Stomach (tissue), 9 donors: ENCODE data around the gene HMGCS2. TPM values are rescaled to one million over a fixed set of nuclear protein-coding genes. Genes with fewer than 3 reads are reported as not detected.

Experiments used
- DNase-seq, 2 donors: peaks; one replicate each; pipeline versions ENCODE4 v3.0.0 to v3.0.0-alpha.2; 2013 to 2019
- H3K27ac ChIP-seq, 5 donors: fragments of 200-600 bp in 4 of 5; sonication (generic) in 4 of 5; one replicate each; pipeline ENCODE4 v1.5.1; 2013 to 2019; ENCODE audit warnings: mild to moderate bottlenecking in 1 of 5, moderate library complexity in 1 of 5
- H3K27me3 ChIP-seq, 3 donors: fragments of 200-600 bp; sonication (generic); one replicate each; pipeline ENCODE4 v1.5.1; 2017 to 2019; ENCODE audit warnings: mixed run types in 1 of 3
- H3K36me3 ChIP-seq, 4 donors: fragments of 200-600 bp; sonication (generic); 1 replicate in 3 of 4; 2 replicates in 1 of 4; pipeline ENCODE4 v1.5.1; 2016 to 2019
- H3K4me1 ChIP-seq, 4 donors: fragments of 200-600 bp; sonication (generic); one replicate each; pipeline ENCODE4 v1.5.1; 2016 to 2019
- H3K4me3 ChIP-seq, 4 donors: fragments of 200-600 bp; sonication (generic) in 3 of 4; one replicate each; pipeline ENCODE4 v1.5.1; 2016 to 2019; ENCODE audit warnings: mild to moderate bottlenecking in 1 of 4
- H3K9me3 ChIP-seq, 4 donors: fragments of 200-600 bp; sonication (generic); one replicate each; pipeline ENCODE4 v1.5.1; 2016 to 2019
- CTCF ChIP-seq, 7 experiments: fragments of 450-650 bp in 4 of 7; fragments of 200-600 bp in 3 of 7; sonication (generic) in 3 of 7; IDR thresholded peaks; one replicate each; pipeline ENCODE4 v1.5.1; 2016 to 2019; ENCODE audit warnings: antibody characterized with exemption in 7 of 7, control low read depth in 2 of 7, mild to moderate bottlenecking in 1 of 7
- EP300 ChIP-seq: sonication (generic); formaldehyde crosslinking; IDR thresholded peaks from one replicate; pipeline ENCODE4 v1.6.1; 2017; ENCODE audit warnings: antibody characterized with exemption
- POLR2A ChIP-seq, 4 donors: fragments of 450-650 bp; IDR thresholded peaks; one replicate each; pipeline ENCODE4 v1.6.1; 2016; ENCODE audit warnings: antibody characterized with exemption in 4 of 4, control low read depth in 2 of 4, mild to moderate bottlenecking in 1 of 4, moderate library complexity in 1 of 4
- POLR2AphosphoS5 ChIP-seq, 3 donors: sonication (generic); formaldehyde crosslinking; IDR thresholded peaks; one replicate each; pipeline ENCODE4 v1.6.1; 2016; ENCODE audit warnings: antibody characterized with exemption in 3 of 3
- WGBS, 5 donors: extraction: QIAGEN DNeasy Blood & Tissue Kit in 3 of 5; methylation state at CpG; one replicate each; pipeline versions ENCODE4 v1.1.5 to v1.1.7; 2013 to 2018; 5-methylcytosine and 5-hydroxymethylcytosine counted together
- intact Hi-C: fragments of 100-400 bp; cut with DNase I; formaldehyde crosslinking; loops from one replicate; pipeline ENCODE4 v1.15.1; 2023; ENCODE audit warnings: low total_unique reads
- polyA plus RNA-seq, 3 donors: library from polyadenylated mRNA; stranded (reverse); fragments of 200-250 nt; gene quantifications; one replicate each; pipeline ENCODE4 v1.2.3, GENCODE V29; 2013
- total RNA-seq, 5 donors: library from RNA; depleted of rRNA; stranded (reverse); fragments of >200 nt; gene quantifications; one replicate each; pipeline versions ENCODE4 v1.1.0 to v1.2.3, GENCODE V29; 2014 to 2016
- donor health status: healthy with polysubstance abuse.
- donor health status: Bipolar disorder and iron deficiency.
- donor health status: healthy.

Gene HMGCS2
- total and polyA plus RNA-seq, 8 donors = 2.5 to 203 (median 57.6) TPM

DNA sequence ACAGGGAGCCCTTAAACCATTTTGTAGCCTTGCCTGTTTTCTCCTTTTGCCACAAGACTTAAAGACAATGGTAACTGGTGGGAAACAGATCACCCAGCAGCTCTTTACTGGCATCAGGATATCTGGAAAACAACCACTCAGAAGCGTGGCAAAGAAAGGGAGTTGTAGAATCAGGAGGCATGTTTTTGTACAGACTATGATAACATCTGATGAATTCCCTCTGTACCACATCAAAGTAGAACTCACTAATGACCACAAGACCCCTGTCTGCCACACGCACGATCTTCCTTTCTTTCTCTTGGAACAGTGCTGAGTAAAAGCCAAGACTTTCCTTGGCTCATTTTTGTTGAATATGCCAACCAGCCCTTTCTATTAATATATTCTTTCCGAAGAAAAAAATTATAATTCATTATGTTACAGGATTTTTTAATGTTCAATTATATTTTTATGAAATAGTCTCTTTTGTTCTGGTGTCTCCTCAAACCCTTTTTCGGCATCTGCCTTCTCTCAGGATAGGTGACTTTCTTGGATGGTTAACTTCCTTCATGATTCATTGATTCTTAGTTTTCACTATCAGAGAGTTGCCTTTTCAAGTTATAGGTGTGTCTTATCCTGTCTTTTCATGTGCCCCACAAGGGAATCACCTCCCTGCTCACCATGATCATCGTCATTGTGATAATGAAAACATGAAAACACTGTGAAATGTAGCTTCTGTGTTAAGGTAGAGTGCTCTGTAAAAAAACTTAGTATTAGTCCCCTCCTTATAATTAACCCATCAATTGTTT lies 64.8 kb downstream of the HMGCS2 start:
- intact Hi-C loops = no loop called here
- no peaks in the 10 kb centered on the region for H3K36me3 ChIP-seq
- no peak overlapping the region for H3K27ac ChIP-seq
- 79 to 87% (median 85%) methylated on average over 6 of the region's 6 CpGs for WGBS, 5 donors
- no peak for TF ChIP-seq POLR2A (IDR thresholded peaks at IDR 0.05)
- H3K4me1 ChIP-seq = no peaks in the 10 kb centered on the region
- H3K4me3 ChIP-seq = no peak overlapping the region
- peaks cover 0 to 17% (median 9%) of the 10 kb centered on the region in 4 donors for H3K9me3 ChIP-seq
- H3K27me3 ChIP-seq = no peaks in the 10 kb centered on the region
- no peak for DNase-seq

- no peak for TF ChIP-seq EP300
- no peak for TF ChIP-seq POLR2AphosphoS5 (IDR thresholded peaks at IDR 0.05)
- no peak for TF ChIP-seq CTCF (IDR thresholded peaks at IDR 0.05)
- TF ChIP-seq POLR2A (IDR thresholded peaks at IDR 0.05) = no peak
- H3K27ac ChIP-seq = no peak overlapping the region
- no peaks in the 10 kb centered on the region for H3K27me3 ChIP-seq
- WGBS, 5 donors = 68 to 95% (median 76%) methylated on average over 2 of the region's 2 CpGs
- H3K9me3 ChIP-seq = peaks cover 0 to 17% (median 9%) of the 10 kb centered on the region in 4 donors
- no peak for DNase-seq
- intact Hi-C loops = no loop called here
- H3K4me3 ChIP-seq = no peak overlapping the region
- no peaks in the 10 kb centered on the region for H3K4me1 ChIP-seq
- no peaks in the 10 kb centered on the region for H3K36me3 ChIP-seq
Observed at GRCh38 chr1:119702384-119702783, 66.3 kb downstream of the HMGCS2 start.

- peaks cover 0 to 4% (median 0%) of the 10 kb centered on the region in 4 donors for H3K4me1 ChIP-seq
- no peak overlapping the region for H3K27ac ChIP-seq
- no peak overlapping the region for H3K4me3 ChIP-seq
- H3K36me3 ChIP-seq = no peaks in the 10 kb centered on the region
- DNase-seq = no peak
- H3K27me3 ChIP-seq = no peaks in the 10 kb centered on the region
- no peak for TF ChIP-seq POLR2A (IDR thresholded peaks at IDR 0.05)
- TF ChIP-seq EP300 = no peak
- TF ChIP-seq CTCF (IDR thresholded peaks at IDR 0.05) = no peak
- no peak for TF ChIP-seq POLR2AphosphoS5 (IDR thresholded peaks at IDR 0.05)
- peaks cover 0 to 17% (median 9%) of the 10 kb centered on the region in 4 donors for H3K9me3 ChIP-seq
- intact Hi-C loops = no loop called here
Observed at GRCh38 chr1:119701659-119702058, 67.0 kb downstream of the HMGCS2 start.

DNA sequence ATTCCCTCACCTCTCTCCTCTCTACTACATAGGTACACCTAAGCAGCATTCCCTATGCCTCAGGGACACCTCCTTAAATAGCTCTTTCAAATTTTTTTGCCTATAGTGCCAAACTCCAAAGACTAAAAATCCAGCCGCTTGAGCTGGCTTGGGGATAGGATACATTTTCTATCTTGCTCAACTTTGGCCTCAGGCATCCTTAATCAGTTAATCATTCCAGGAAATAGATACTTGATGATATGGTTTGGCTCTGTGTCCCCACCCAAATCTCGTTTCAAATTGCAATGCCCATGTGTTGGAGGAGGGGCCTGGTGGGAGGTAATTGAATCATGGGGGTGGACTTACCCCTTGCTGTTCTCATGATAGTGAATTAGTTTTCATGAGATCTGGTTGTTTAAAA lies 68.4 kb downstream of the HMGCS2 start:
- TF ChIP-seq POLR2A (IDR thresholded peaks at IDR 0.05) (no peak), CTCF (IDR thresholded peaks at IDR 0.05) (no peak), EP300 (no peak), POLR2AphosphoS5 (IDR thresholded peaks at IDR 0.05) (no peak)
- intact Hi-C loops = no loop called here
- 57 to 72% (median 60%) methylated on average over 2 of the region's 2 CpGs for WGBS, 5 donors

More for the DNA sequence above, 68.4 kb downstream of the HMGCS2 start:
- Histone ChIP-seq H3K4me1 (peaks cover 0 to 4% (median 0%) of the 10 kb centered on the region in 4 donors), H3K36me3 (no peaks in the 10 kb centered on the region), H3K27ac (no peak overlapping the region), H3K9me3 (peaks cover 0 to 17% (median 9%) of the 10 kb centered on the region in 4 donors), H3K4me3 (no peak overlapping the region), H3K27me3 (no peaks in the 10 kb centered on the region)
- no peak for DNase-seq

Other genes with a start within 250 kb of the HMGCS2 start
- 10 to 100 TPM in 2 of 5 donors, 1 to 10 TPM in 3; 1.2 to 11.9 (median 9.5) TPM for gene ZNF697, start 120.6 kb downstream of the HMGCS2 start, total RNA-seq
- 1 to 10 TPM in 2 of 3 donors, under 1 TPM in 1; 0.78 to 2.1 (median 2.0) TPM for gene ZNF697, start 120.6 kb downstream of the HMGCS2 start, polyA plus RNA-seq
- 10 to 100 TPM in 4 of 5 donors, 1 to 10 TPM in 1; 2.3 to 33.0 (median 21.3) TPM for gene PHGDH, start 57.0 kb downstream of the HMGCS2 start, total RNA-seq
- 10 to 100 TPM; 27.8 to 45.8 (median 29.5) TPM for gene PHGDH, start 57.0 kb downstream of the HMGCS2 start, polyA plus RNA-seq
- gene REG4, start 42.6 kb upstream of the HMGCS2 start, total RNA-seq = 1 to 10 TPM in 1 of 5 donors, under 1 TPM in 1, not detected in 3; 0.58 to 9.2 TPM
- 1 to 10 TPM in 1 of 3 donors, under 1 TPM in 1, not detected in 1; 0.18 to 6.3 TPM for gene REG4, start 42.6 kb upstream of the HMGCS2 start, polyA plus RNA-seq
- gene ADAM30, start 127.6 kb upstream of the HMGCS2 start, total RNA-seq = not detected
- gene ADAM30, start 127.6 kb upstream of the HMGCS2 start, polyA plus RNA-seq = not detected